ENCODE measurements around the gene PCTP. TPM values are rescaled to one million over a fixed set of nuclear protein-coding genes. Genes with fewer than 3 reads are reported as not detected.

Gene PCTP
- total RNA-seq, 6 donors from 2014 or later = 13.6 to 28.3 (median 21.9) TPM

DNA sequence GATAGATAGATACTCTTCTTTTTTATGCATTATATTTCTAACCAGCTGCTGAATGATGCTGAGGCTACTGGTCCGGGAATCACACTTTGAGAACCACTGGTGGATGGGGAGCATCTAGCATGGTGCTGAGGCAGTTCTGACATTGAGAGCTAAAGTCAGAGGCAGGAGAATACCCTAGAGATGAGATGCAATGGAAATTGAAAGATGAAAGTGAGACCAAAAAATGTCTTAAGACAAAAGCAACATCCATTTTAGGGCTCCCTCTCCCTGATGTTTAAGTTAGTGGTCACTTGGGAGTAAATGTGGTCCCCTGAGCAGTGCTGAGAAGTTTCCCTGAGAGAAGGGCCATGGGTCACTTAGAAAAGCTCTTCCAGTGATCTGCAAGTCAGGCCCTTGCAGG is 6.8 kb downstream of the PCTP start:
- Histone ChIP-seq H3K27me3 (no peaks in the 10 kb centered on the region), H3K4me3 (no peak overlapping the region), H3K9me3 (no peaks in the 10 kb centered on the region), H3K36me3 (peaks cover 0 to 19% (median 0%) of the 10 kb centered on the region in 4 donors), H3K4me1 (peaks cover 0 to 24% (median 8%) of the 10 kb centered on the region in 4 donors), H3K27ac (no peak overlapping the region)
- 90 to 97% methylated on average over 1 of the region's 1 CpG for WGBS, 2 donors
- DNase-seq = no peak
- no peak for ATAC-seq (ENCODE audit: low FRiP score in 2 of 2)
- TF ChIP-seq EP300 (IDR thresholded peaks at IDR 0.05) (no peak), POLR2A (IDR thresholded peaks at IDR 0.05) (no peak), POLR2AphosphoS5 (IDR thresholded peaks at IDR 0.05) (no peak)
- TF ChIP-seq, protein P1, sequence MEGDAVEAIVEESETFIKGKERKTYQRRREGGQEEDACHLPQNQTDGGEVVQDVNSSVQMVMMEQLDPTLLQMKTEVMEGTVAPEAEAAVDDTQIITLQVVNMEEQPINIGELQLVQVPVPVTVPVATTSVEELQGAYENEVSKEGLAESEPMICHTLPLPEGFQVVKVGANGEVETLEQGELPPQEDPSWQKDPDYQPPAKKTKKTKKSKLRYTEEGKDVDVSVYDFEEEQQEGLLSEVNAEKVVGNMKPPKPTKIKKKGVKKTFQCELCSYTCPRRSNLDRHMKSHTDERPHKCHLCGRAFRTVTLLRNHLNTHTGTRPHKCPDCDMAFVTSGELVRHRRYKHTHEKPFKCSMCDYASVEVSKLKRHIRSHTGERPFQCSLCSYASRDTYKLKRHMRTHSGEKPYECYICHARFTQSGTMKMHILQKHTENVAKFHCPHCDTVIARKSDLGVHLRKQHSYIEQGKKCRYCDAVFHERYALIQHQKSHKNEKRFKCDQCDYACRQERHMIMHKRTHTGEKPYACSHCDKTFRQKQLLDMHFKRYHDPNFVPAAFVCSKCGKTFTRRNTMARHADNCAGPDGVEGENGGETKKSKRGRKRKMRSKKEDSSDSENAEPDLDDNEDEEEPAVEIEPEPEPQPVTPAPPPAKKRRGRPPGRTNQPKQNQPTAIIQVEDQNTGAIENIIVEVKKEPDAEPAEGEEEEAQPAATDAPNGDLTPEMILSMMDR (IDR thresholded peaks at IDR 0.05) = no peak

DNA sequence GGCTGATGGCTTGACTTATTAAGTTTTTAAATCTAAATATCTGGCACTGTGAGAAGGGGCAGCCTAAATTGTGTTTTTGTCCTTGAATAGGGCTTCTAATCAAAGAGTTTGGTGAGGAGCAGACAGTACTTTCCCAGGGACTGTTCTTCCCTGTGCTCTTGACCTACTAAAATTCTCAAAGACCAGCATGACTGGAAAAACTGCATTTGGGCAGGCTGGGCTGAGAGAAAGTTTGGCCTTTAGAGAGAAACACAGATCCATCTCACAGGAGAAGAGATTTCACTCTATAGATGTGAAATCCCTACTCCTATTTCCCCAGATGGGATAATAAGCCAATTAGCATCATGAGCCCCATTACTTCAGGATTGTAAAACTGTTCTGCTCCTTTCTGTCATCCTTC is 7.3 kb downstream of the PCTP start:
- H3K27ac ChIP-seq = no peak overlapping the region
- DNase-seq (no peak), ATAC-seq (ENCODE audit: low FRiP score in 2 of 2) (no peak)
- H3K36me3 ChIP-seq = peaks cover 0 to 19% (median 0%) of the 10 kb centered on the region in 4 donors
- TF ChIP-seq POLR2A (IDR thresholded peaks at IDR 0.05) (no peak), EP300 (IDR thresholded peaks at IDR 0.05) (no peak), POLR2AphosphoS5 (IDR thresholded peaks at IDR 0.05) (no peak)
- TF ChIP-seq, protein P1 (IDR thresholded peaks at IDR 0.05) = no peak
- H3K4me1 ChIP-seq = peaks cover 0 to 29% (median 6%) of the 10 kb centered on the region in 4 donors
- H3K4me3 ChIP-seq = no peak overlapping the region
- H3K27me3 ChIP-seq = no peaks in the 10 kb centered on the region
- H3K9me3 ChIP-seq = no peaks in the 10 kb centered on the region

DNA sequence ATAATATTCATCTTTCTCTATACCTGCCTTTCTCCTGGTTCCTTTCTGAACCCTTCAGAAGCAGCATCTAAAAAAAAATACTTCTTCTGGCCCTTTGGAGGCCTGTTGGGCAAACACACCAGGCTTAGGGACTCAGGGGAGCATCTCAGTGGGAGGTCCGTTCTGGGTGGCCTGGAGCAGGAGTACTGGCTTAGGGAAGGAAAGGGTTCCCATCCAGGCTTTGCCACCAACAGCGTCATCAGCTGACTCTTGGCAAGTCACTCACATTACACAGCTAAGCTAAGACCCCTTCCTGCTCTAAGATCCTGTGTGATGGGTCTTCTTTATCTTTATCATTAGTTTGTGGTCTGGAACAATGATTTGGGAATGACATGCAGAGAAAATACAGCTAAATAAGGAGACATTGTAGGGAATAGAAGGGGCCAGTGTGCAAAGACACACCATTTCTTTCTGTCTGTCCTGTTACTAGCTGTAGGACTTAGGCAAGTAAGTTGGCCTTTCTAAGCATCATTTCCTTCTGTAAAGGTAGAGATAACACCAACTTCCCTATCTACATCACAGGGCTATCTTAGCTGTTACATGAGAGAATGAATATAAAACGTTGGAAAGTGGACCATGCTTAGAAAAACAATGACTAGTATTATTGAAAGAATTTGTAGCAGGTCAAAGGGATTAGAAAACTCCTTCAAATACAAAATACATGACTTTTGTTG is 9.9 kb downstream of the PCTP start:
- Histone ChIP-seq H3K27ac (peak overlapping the region; percentile 15 to 75 (median 46)), H3K9me3 (no peaks in the 10 kb centered on the region), H3K36me3 (no peaks in the 10 kb centered on the region), H3K4me1 (peaks cover 6 to 30% (median 16%) of the 10 kb centered on the region in 4 donors), H3K27me3 (no peaks in the 10 kb centered on the region), H3K4me3 (no peak overlapping the region)
- no peak for ATAC-seq (ENCODE audit: low FRiP score in 2 of 2)
- WGBS, 2 donors = 40 to 42% methylated on average over 3 of the region's 3 CpGs
- DNase-seq = no peak
- no peak for TF ChIP-seq EP300 (IDR thresholded peaks at IDR 0.05)
- no peak for TF ChIP-seq POLR2A (IDR thresholded peaks at IDR 0.05)
- TF ChIP-seq POLR2AphosphoS5 (IDR thresholded peaks at IDR 0.05) = no peak
- TF ChIP-seq, protein P1 (IDR thresholded peaks at IDR 0.05) = no peak

DNA sequence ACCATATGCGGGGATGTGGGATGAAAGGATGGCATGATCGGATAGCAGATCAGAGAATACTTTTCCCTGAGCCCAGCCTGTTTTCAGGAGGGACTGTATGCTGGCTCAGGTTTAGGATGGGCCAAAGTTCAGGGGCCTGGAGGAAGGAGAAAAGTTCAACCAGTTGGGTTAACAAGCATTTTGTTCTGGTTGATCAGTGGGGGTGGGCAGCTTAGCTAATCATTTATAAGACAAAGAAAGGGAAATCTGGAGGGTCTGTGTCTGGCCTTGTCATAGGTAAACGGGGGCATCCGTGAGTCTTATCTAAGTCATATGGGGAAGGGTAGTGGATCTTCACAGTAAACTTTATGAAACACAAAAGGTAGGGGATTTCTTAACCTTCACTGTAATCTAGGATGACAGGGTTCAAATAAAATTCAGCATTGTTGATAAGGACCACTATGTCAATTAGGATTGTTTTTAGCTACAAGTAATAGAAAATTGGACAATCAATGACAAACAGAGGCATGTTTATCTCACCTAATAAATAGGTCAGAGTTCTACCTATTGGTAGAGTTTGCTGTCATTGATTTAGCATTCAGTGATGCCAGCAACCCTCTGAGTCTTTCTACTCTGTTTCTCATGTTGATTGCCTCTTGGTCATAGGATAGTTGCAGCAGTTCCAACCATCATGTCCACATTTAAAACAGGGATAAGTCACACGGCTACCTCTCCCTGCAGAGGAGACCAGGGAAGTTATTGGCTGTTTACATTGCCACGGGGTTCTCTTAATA is 11.4 kb downstream of the PCTP start:
- TF ChIP-seq, protein P1 (IDR thresholded peaks at IDR 0.05) = no peak
- TF ChIP-seq EP300 (IDR thresholded peaks at IDR 0.05) (no peak), POLR2A (IDR thresholded peaks at IDR 0.05) (no peak), POLR2AphosphoS5 (IDR thresholded peaks at IDR 0.05) (no peak)
- ATAC-seq (ENCODE audit: low FRiP score in 2 of 2) (no peak), DNase-seq (no peak)
- Histone ChIP-seq H3K4me1 (peaks cover 6 to 30% (median 16%) of the 10 kb centered on the region in 4 donors), H3K36me3 (no peaks in the 10 kb centered on the region), H3K27ac (peak overlapping the region in 2 of 4 donors; percentile 44 to 57), H3K4me3 (no peak overlapping the region), H3K9me3 (no peaks in the 10 kb centered on the region), H3K27me3 (no peaks in the 10 kb centered on the region)
- 87 to 92% methylated on average over 6 of the region's 6 CpGs for WGBS, 2 donors

All from upper lobe of left lung (tissue), 6 donors.